Psoas muscle (tissue), 8 donors: ENCODE measurements around the gene WNT10A. TPM values are rescaled to one million over a fixed set of nuclear protein-coding genes. Genes with fewer than 3 reads are reported as not detected.

Source experiments
- ATAC-seq, 4 donors: fragments of 200-7000 bp; cut with Tn5 transposase; one replicate each; pipeline ENCODE4 v1.9.1; 2020; ENCODE audit warnings: moderate library complexity in 3 of 4, mild to moderate bottlenecking in 2 of 4
- DNase-seq, 2 donors: peaks; one replicate each; pipeline ENCODE4 v3.0.0-alpha.2; 2020
- H3K27ac ChIP-seq: fragments of 200-600 bp; one replicate; pipeline ENCODE4 v1.8.0; 2022
- H3K27me3 ChIP-seq, 3 donors: fragments of 200-600 bp in 1 of 3; one replicate each; pipeline versions ENCODE4 v1.6.1 to v1.8.0; 2013 to 2022; ENCODE audit warnings: low read length in 2 of 3, mild to moderate bottlenecking in 2 of 3, moderate library complexity in 1 of 3; ENCODE audit not compliant: insufficient read depth in 3 of 3
- H3K36me3 ChIP-seq, 2 donors: fragments of 200-600 bp in 1 of 2; one replicate each; pipeline versions ENCODE4 v1.6.1 to v1.8.0; 2013 to 2022; ENCODE audit warnings: low read depth in 1 of 2, mild to moderate bottlenecking in 1 of 2, moderate library complexity in 1 of 2; ENCODE audit not compliant: insufficient read depth in 1 of 2
- H3K4me1 ChIP-seq: fragments of 200-600 bp; one replicate; pipeline ENCODE4 v1.8.0; 2022
- H3K4me3 ChIP-seq: fragments of 200-600 bp; one replicate; pipeline ENCODE4 v1.8.0; 2022; ENCODE audit warnings: mild to moderate bottlenecking
- H3K9me3 ChIP-seq: fragments of 200-600 bp; one replicate; pipeline ENCODE4 v1.8.0; 2022
- WGBS, 3 donors: extraction: QIAGEN DNeasy Blood & Tissue Kit; methylation state at CpG; one replicate each; pipeline versions ENCODE4 v1.1.6 to v1.1.7; 2013; 5-methylcytosine and 5-hydroxymethylcytosine counted together
- intact Hi-C, 2 donors: fragments of 100-400 bp; cut with DNase I; formaldehyde crosslinking; loops; one replicate each; pipeline versions ENCODE4 v1.11.0 to v1.14.2; 2022
- polyA plus RNA-seq, 3 donors: library from polyadenylated mRNA; stranded (reverse); fragments of 200-250 nt; gene quantifications; one replicate each; pipeline ENCODE4 v1.2.3, GENCODE V29; 2013
- total RNA-seq, 4 donors: library from RNA; stranded (reverse); fragmentation: NEBNext Ultra II Directional in 2 of 4; extraction: Animal tissue kit (Norgen Biotek cat#: 25700) in 2 of 4; gene quantifications; one replicate each; pipeline versions ENCODE4 v1.2.1 to v1.2.4, GENCODE V29; 2021 to 2023
- TF ChIP-seq, protein P1 (sequence below): fragments of 200-600 bp; IDR thresholded peaks from one replicate; pipeline ENCODE4 v1.8.0; 2022; ENCODE audit warnings: antibody characterized with exemption
- donor health status: healthy with polysubstance abuse.
- donor health status: DM: no; HTN: no; CAD: no; lungs with moderate emphysema.
- donor health status: Bipolar disorder and iron deficiency.
- donor health status: healthy.
- donor health status: DM: yes; HTN: yes; CAD: no.
- donor health status: DM: no; HTN: no; CAD: no.
- donor health status: DM: no; HTN: no; CAD: no.
- donor health status: DM: yes; HTN: yes; CAD: no.

The WNT10A gene
- total and polyA plus RNA-seq, 7 donors, result 0.01 to 0.03 TPM; not detected in 5

DNA sequence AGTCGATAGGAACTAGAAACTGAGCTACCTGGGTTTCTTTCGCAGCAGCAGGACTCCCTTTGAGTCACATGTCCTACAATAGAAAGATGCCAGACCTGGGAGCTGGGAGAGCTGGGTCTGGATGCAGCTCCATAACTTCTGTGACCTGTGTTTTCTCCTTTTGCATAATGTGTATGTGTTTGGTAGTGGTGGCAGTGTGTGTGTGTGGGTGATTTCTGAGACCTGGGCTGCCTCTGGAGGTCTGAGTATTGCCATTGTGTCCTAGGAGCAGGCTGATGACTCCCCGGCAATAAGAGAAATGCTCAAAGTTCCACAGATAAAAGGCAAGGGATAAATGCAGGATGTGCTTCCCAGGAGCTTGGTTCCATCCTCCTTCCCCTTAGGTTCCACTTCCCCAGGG, 6.4 kb downstream of the WNT10A start:
- Histone ChIP-seq H3K4me3 (no peak overlapping the region), H3K27ac (no peak overlapping the region), H3K27me3 (peaks cover 0 to 17% (median 4%) of the 10 kb centered on the region in 3 donors), H3K36me3 (no peaks in the 10 kb centered on the region), H3K9me3 (no peaks in the 10 kb centered on the region), H3K4me1 (no peaks in the 10 kb centered on the region)
- intact Hi-C loops, result no loop called here
- 63 to 71% (median 65%) methylated on average over 3 of the region's 3 CpGs for WGBS, 3 donors
- TF ChIP-seq, protein P1, sequence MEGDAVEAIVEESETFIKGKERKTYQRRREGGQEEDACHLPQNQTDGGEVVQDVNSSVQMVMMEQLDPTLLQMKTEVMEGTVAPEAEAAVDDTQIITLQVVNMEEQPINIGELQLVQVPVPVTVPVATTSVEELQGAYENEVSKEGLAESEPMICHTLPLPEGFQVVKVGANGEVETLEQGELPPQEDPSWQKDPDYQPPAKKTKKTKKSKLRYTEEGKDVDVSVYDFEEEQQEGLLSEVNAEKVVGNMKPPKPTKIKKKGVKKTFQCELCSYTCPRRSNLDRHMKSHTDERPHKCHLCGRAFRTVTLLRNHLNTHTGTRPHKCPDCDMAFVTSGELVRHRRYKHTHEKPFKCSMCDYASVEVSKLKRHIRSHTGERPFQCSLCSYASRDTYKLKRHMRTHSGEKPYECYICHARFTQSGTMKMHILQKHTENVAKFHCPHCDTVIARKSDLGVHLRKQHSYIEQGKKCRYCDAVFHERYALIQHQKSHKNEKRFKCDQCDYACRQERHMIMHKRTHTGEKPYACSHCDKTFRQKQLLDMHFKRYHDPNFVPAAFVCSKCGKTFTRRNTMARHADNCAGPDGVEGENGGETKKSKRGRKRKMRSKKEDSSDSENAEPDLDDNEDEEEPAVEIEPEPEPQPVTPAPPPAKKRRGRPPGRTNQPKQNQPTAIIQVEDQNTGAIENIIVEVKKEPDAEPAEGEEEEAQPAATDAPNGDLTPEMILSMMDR, result no peak
- no peak for DNase-seq
- no peak for ATAC-seq

DNA sequence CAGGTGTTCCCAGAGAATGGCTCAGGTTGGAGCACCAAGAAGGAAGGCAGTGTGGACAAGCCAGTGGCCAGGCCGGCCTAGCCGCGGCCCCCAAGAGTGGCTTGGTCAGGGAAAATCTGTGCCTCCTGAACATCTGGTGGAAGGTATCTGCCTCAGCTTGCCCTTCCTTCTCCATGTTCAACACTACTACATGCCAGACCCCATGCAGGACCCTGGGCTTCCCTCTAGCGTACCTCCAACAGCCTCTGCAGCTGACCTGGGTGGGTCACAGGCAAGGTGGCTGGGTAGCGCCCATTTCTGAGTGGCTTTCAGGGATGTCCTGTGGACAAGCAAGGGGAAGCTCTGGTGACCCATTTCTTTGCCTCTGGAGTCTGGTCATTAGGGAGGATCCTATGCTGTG, 7.7 kb downstream of the WNT10A start:
- TF ChIP-seq, protein P1, result no peak
- ATAC-seq, result no peak
- no peak overlapping the region for H3K27ac ChIP-seq
- H3K9me3 ChIP-seq, result no peaks in the 10 kb centered on the region
- WGBS, 3 donors, result 78 to 97% (median 96%) methylated on average over 5 of the region's 5 CpGs
- no peak for DNase-seq
- peaks cover 5% of the 10 kb centered on the region for H3K4me1 ChIP-seq
- intact Hi-C loops, result no loop called here
- no peaks in the 10 kb centered on the region for H3K36me3 ChIP-seq
- no peak overlapping the region for H3K4me3 ChIP-seq
- peaks cover 0 to 15% (median 0%) of the 10 kb centered on the region in 3 donors for H3K27me3 ChIP-seq

DNA sequence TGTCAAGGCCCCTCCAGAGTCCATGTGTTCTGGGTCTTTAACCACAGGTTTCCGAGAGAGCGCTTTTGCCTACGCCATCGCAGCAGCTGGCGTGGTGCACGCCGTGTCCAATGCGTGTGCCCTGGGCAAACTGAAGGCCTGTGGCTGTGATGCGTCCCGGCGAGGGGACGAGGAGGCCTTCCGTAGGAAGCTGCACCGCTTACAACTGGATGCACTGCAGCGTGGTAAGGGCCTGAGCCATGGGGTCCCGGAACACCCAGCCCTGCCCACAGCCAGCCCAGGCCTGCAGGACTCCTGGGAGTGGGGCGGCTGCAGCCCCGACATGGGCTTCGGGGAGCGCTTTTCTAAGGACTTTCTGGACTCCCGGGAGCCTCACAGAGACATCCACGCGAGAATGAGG, 9.3 kb downstream of the WNT10A start:
- intact Hi-C loops, result no loop called here
- DNase-seq, result no peak
- Histone ChIP-seq H3K4me1 (peaks cover 6% of the 10 kb centered on the region), H3K36me3 (no peaks in the 10 kb centered on the region), H3K27me3 (peaks cover 0 to 26% (median 9%) of the 10 kb centered on the region in 3 donors), H3K27ac (no peak overlapping the region), H3K9me3 (no peaks in the 10 kb centered on the region), H3K4me3 (no peak overlapping the region)
- ATAC-seq, result no peak
- WGBS, 3 donors, result 86 to 89% (median 89%) methylated on average over 23 of the region's 23 CpGs
- TF ChIP-seq, protein P1, result no peak

DNA sequence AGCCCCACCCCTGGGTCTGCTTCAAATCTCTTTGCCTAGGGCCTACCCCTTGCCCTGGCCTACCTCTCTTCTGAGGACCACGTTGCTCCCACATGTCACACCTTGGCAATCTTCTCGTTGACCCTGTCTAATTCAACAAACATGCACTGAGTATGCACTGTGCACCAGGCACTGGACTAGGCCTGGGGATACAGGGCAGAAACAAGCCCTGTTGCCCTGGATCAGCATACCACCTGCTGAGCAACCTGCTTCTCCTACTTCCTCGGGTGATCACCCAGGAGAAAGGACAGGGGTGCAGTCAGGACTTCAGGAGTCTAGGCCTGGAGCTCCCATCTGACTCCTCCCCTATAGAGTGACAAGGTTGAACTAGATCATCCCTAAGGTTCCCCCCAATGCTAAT, 9.7 kb downstream of the WNT10A start:
- no peaks in the 10 kb centered on the region for H3K9me3 ChIP-seq
- intact Hi-C loops, result no loop called here
- ATAC-seq, result no peak
- no peak overlapping the region for H3K4me3 ChIP-seq
- H3K36me3 ChIP-seq, result no peaks in the 10 kb centered on the region
- WGBS, 3 donors, result 77 to 85% (median 81%) methylated on average over 3 of the region's 3 CpGs
- TF ChIP-seq, protein P1, result no peak
- H3K27me3 ChIP-seq, result peaks cover 0 to 31% (median 11%) of the 10 kb centered on the region in 3 donors
- no peak for DNase-seq
- H3K27ac ChIP-seq, result no peak overlapping the region
- H3K4me1 ChIP-seq, result peaks cover 6% of the 10 kb centered on the region
